Keratinocyte (primary cell): ENCODE measurements around the gene SYCE3. TPM values are rescaled to one million over a fixed set of nuclear protein-coding genes. Genes with fewer than 3 reads are reported as not detected.

ENCODE experiments used
- DNase-seq: peaks from one replicate; pipeline ENCODE4 v3.0.0-alpha.2; 2011; ENCODE audit warnings: low read depth, missing footprints, low spot score
- FAIRE-seq: peaks from 2 replicates; lab custom pipeline; 2011; peaks lifted over from hg19 to GRCh38; lab: Jason Lieb, UNC
- H2AFZ ChIP-seq: 2 replicates; pipeline ENCODE4 v1.6.0; 2012; ENCODE audit warnings: low read length, control low read depth, inconsistent platforms; ENCODE audit not compliant: control insufficient read depth
- H3K27ac ChIP-seq: 2 replicates; pipeline ENCODE4 v1.5.1; 2011; ENCODE audit warnings: low read length; ENCODE audit not compliant: control insufficient read depth, insufficient read depth
- H3K27me3 ChIP-seq: 3 replicates; pipeline ENCODE4 v1.6.0; 2011; ENCODE audit warnings: low read length; ENCODE audit not compliant: control insufficient read depth, insufficient read depth; ENCODE audit errors: extremely low read depth
- H3K36me3 ChIP-seq, 2 experiments: 2 replicates in 1 of 2; 3 replicates in 1 of 2; pipeline ENCODE4 v1.5.1; 2011; ENCODE audit warnings: low read length in 2 of 2, mild to moderate bottlenecking in 1 of 2; ENCODE audit not compliant: control insufficient read depth in 2 of 2, insufficient read depth in 2 of 2; ENCODE audit errors: extremely low read depth in 1 of 2
- H3K4me1 ChIP-seq: 3 replicates; pipeline ENCODE4 v1.5.1; 2011; ENCODE audit warnings: low read length; ENCODE audit not compliant: control insufficient read depth, insufficient read depth; ENCODE audit errors: extremely low read depth
- H3K4me2 ChIP-seq: 3 replicates; pipeline ENCODE4 v1.6.0; 2011; ENCODE audit warnings: low read depth, low read length; ENCODE audit not compliant: control insufficient read depth, insufficient read depth; ENCODE audit errors: extremely low read depth
- H3K4me3 ChIP-seq, 3 experiments: fragments of 200-600 bp in 1 of 3; sonication (generic) in 1 of 3; 2 replicates in 2 of 3; 3 replicates in 1 of 3; pipeline ENCODE4 v1.5.1; 2011 to 2016; ENCODE audit warnings: low read length in 3 of 3, mild to moderate bottlenecking in 3 of 3, control low read depth in 2 of 3, inconsistent platforms in 1 of 3, low read depth in 1 of 3, mixed read lengths in 1 of 3, mixed run types in 1 of 3, moderate library complexity in 1 of 3; ENCODE audit not compliant: control insufficient read depth in 2 of 3, insufficient read depth in 2 of 3; ENCODE audit errors: extremely low read depth in 1 of 3
- H3K79me2 ChIP-seq: 2 replicates; pipeline ENCODE4 v1.6.0; 2012; ENCODE audit warnings: low read length; ENCODE audit not compliant: control insufficient read depth, insufficient read depth
- H3K9ac ChIP-seq: 3 replicates; pipeline ENCODE4 v1.6.0; 2011; ENCODE audit warnings: low read length; ENCODE audit not compliant: control insufficient read depth, insufficient read depth; ENCODE audit errors: extremely low read depth
- H3K9me1 ChIP-seq: 3 replicates; pipeline ENCODE4 v1.6.0; 2011; ENCODE audit warnings: low read length; ENCODE audit not compliant: control insufficient read depth, insufficient read depth; ENCODE audit errors: extremely low read depth
- H3K9me3 ChIP-seq: 2 replicates; pipeline ENCODE4 v1.5.1; 2012; ENCODE audit warnings: low read depth, low read length; ENCODE audit not compliant: control insufficient read depth
- H4K20me1 ChIP-seq: 3 replicates; pipeline ENCODE4 v1.6.0; 2011; ENCODE audit warnings: low read length; ENCODE audit not compliant: control insufficient read depth, insufficient read depth; ENCODE audit errors: extremely low read depth
- EZH2 ChIP-seq: IDR thresholded peaks from one replicate; pipeline ENCODE4 v1.6.1; 2012; ENCODE audit warnings: inconsistent platforms, mild to moderate bottlenecking, low read length, moderate library complexity
- dilution Hi-C: fragments of 300-500 bp; cut with MboI; formaldehyde crosslinking; loops from one replicate; pipeline ENCODE4 v1.7.0; 2020; ENCODE audit warnings: low sequenced_read_pairs; ENCODE audit not compliant: extremely low pct_ligation_motif_present
- polyA plus RNA-seq, 5 experiments: library from polyadenylated mRNA; depleted of rRNA in 3 of 5; stranded (reverse) in 3 of 5; stranded (forward) in 1 of 5; unstranded in 1 of 5; fragments of >200 nt; gene quantifications; 1 replicate in 1 of 5; 2 replicates in 3 of 5; 3 replicates in 1 of 5; pipeline versions ENCODE4 v1.2.1 to v1.2.3, GENCODE V29; 2011 to 2012; ENCODE audit warnings: missing spikeins in 2 of 5, low read depth in 1 of 5, low replicate concordance in 1 of 5
- TF ChIP-seq, protein P1 (sequence below), 3 experiments: IDR thresholded peaks in 1 of 3; conservative IDR thresholded peaks in 1 of 3; optimal IDR thresholded peaks in 1 of 3; 2 replicates in 2 of 3; 3 replicates in 1 of 3; pipeline versions ENCODE3 to v1.5.1; 2011; ENCODE audit warnings: low read length in 3 of 3, mild to moderate bottlenecking in 3 of 3, moderate library complexity in 2 of 3, control low read depth in 1 of 3, inconsistent platforms in 1 of 3; ENCODE audit not compliant: insufficient read depth in 2 of 3; ENCODE audit errors: extremely low read depth in 1 of 3

The SYCE3 gene
- polyA plus RNA-seq, 1 donor (not counting 4 experiments of a cell fraction or from before 2014, with no cell fraction given) = 0.17 TPM

DNA sequence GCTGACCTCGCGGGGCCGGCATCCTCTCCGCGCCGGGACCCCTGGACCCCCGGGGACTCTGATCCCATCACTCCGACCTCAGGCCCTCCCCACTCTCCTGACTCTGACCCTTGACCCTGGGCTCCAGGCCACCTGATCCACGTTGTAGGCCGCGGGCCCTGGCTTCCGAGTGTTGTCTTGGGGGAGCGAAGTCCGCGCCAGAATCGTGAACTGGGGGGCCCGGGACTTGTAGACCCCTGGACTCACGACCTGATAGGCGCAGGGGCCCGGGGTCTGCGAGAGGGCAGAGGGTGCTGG is 32.2 kb downstream of the SYCE3 start:
- Histone ChIP-seq H4K20me1 (no peaks in the 10 kb centered on the region), H3K4me2 (peak overlapping the region; percentile 85), H2AFZ (no peak overlapping the region), H3K27me3 (peaks cover 11% of the 10 kb centered on the region), H3K36me3 (peaks cover 0 to 2% of the 10 kb centered on the region in 2 experiments), H3K79me2 (no peaks in the 10 kb centered on the region), H3K4me3 (peak overlapping the region; percentile 50 to 79 (median 58)), H3K27ac (peak overlapping the region; percentile 68), H3K9ac (peak overlapping the region; percentile 90), H3K9me1 (no peaks in the 10 kb centered on the region), H3K9me3 (no peaks in the 10 kb centered on the region), H3K4me1 (peaks cover 10% of the 10 kb centered on the region)
- TF ChIP-seq, protein P1, sequence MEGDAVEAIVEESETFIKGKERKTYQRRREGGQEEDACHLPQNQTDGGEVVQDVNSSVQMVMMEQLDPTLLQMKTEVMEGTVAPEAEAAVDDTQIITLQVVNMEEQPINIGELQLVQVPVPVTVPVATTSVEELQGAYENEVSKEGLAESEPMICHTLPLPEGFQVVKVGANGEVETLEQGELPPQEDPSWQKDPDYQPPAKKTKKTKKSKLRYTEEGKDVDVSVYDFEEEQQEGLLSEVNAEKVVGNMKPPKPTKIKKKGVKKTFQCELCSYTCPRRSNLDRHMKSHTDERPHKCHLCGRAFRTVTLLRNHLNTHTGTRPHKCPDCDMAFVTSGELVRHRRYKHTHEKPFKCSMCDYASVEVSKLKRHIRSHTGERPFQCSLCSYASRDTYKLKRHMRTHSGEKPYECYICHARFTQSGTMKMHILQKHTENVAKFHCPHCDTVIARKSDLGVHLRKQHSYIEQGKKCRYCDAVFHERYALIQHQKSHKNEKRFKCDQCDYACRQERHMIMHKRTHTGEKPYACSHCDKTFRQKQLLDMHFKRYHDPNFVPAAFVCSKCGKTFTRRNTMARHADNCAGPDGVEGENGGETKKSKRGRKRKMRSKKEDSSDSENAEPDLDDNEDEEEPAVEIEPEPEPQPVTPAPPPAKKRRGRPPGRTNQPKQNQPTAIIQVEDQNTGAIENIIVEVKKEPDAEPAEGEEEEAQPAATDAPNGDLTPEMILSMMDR (optimal IDR thresholded peaks at IDR 0.05 in 1 of 3, IDR thresholded peaks at IDR 0.05 in 1 of 3, conservative IDR thresholded peaks at IDR 0.05 in 1 of 3; ENCODE audit: extremely low read depth in 1 of 3, insufficient read depth in 2 of 3, low read length in 3 of 3) = no peak
- TF ChIP-seq EZH2 = no peak
- dilution Hi-C loops = no loop called here
- DNase-seq (no peak), FAIRE-seq (no peak)

DNA sequence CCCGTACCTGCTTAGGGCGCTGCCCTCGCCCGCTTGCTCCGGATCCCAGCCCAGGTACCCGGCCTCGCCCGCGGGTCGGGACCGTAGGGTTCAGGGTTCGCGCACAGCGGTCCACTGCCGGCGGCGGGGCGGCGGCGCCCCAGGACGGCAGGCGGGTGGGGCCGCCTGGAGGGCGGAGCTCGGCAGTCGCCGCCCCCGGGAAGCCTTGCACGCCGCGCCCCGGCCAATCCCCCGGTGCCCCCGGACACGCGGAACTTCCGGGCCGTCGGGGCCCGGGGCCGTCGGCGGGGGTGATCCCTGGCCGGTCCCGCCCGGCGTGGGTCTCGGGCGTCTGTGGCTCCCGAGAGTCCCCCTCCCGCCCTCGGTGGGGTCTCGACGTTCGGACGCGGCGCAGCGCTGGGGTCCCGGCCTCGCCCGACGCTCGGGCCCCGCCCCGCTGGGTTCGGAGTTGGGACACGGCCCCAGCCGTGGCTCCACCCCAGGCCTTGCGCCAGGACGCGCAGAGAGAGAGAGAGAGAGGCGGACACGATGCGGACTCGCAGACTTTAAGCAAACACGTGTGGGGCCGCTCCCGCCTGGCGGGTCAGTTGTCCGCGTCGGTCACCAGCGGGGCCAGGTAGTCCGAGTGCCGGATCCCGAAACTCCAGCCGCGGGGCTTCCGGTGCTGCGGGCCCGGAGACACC is 32.7 kb downstream of the SYCE3 start, which contains the start of gene TYMP:
Gene TYMP (minus strand): TSS at position 116 of the 683 bp plus-strand sequence. CDS start 303 bp downstream, outside the sequence.
- dilution Hi-C loops = no loop called here
- DNase-seq = no peak
- H3K9ac ChIP-seq = peak within 1 kb of the TSS; percentile 90
- H3K9me3 ChIP-seq = no peaks in the 10 kb centered on the region
- H4K20me1 ChIP-seq = no peaks in the 10 kb centered on the region
- peaks cover 11% of the 10 kb centered on the region for H3K27me3 ChIP-seq
- no peak for FAIRE-seq
- peak within 1 kb of the TSS; percentile 12 for H2AFZ ChIP-seq
- TF ChIP-seq EZH2 = no peak
- TF ChIP-seq, protein P1 (optimal IDR thresholded peaks at IDR 0.05 in 1 of 3, IDR thresholded peaks at IDR 0.05 in 1 of 3, conservative IDR thresholded peaks at IDR 0.05 in 1 of 3; ENCODE audit: extremely low read depth in 1 of 3, insufficient read depth in 2 of 3, low read length in 3 of 3) = no peak
- no peaks in the 10 kb centered on the region for H3K9me1 ChIP-seq
- H3K4me1 ChIP-seq = peaks cover 10% of the 10 kb centered on the region
- H3K27ac ChIP-seq = peak within 1 kb of the TSS; percentile 76
- H3K79me2 ChIP-seq = no peaks in the 10 kb centered on the region
- peak within 1 kb of the TSS; percentile 50 to 79 (median 58) for H3K4me3 ChIP-seq
- peak within 1 kb of the TSS; percentile 85 for H3K4me2 ChIP-seq
- H3K36me3 ChIP-seq = peaks cover 0 to 2% of the 10 kb centered on the region in 2 experiments
